ENCODE results near the gene ATXN10. TPM values are rescaled to one million over a fixed set of nuclear protein-coding genes. Genes with fewer than 3 reads are reported as not detected.

ATXN10 gene
- polyA plus RNA-seq, 4 donors: 252 to 364 (median 259) TPM

DNA sequence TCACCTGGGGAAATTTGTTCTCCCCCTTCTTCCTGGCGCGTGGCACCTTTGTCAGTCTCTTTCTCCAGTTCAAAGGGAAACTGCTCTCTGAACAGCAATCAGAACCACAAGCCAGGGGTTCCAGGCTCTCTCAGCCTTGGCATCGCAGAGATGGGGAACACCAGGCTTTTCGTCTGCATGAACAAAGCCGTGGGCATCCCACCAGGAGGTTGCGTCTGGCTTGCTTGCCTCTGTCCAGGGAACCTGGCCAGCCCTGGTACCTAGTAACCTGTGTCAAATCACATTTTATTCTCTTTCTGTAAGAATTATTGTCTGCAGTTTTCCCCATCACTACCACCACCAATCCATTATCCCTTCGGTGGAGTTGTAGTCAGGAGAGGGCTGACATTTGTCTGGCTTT is 198.4 kb downstream of the ATXN10 start:
- DNase-seq (ENCODE audit: low read depth in 4 of 4, low spot score in 2 of 4): no peak

DNA sequence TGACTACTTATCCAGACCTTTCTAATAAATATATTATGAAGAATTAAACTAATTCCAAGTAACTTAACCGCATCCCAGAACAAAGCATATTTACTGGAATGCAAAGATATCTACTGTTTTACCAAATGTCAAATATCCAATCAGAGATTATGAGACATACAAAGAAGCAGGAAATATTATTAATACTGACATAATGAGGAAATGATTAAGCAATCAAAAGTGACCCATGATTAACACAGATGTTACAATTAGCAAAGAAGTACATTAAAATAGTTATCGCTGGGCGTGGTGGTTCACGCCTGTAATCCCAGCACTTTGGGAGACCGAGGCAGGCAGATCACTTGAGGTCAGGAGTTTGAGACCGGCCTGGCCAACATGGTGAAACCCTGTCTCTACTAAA is 200.1 kb downstream of the ATXN10 start:
- no peak for DNase-seq (ENCODE audit: low read depth in 4 of 4, low spot score in 2 of 4)

DNA sequence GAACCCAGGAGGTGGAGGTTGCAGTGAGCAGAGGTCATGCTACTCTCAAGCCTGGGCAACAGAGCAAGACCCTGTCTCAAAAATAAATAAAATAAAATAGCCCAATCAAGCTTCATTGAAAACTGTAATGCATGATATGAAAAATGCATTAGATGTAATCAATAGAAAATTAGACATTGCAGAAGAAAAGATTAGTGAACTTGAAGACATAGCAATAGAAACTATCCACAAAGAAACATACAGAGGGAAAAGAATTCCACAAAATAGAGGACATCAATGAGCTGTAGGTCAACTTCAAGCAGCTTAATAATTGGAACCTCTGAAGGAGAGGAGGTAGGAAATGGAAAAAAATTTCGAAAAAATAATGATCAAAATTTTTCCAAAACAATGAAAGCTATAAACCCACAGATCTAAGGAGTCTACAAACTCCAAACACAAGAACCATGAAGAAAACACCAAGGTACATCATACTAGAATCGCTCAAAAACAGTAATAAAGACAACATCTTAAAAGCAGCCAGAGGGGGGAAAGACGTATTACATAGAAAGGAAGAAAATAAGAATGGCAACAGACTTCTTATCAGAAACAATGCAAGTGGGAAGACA is 201.1 kb downstream of the ATXN10 start:
- no peak for DNase-seq (ENCODE audit: low read depth in 4 of 4, low spot score in 2 of 4)

DNA sequence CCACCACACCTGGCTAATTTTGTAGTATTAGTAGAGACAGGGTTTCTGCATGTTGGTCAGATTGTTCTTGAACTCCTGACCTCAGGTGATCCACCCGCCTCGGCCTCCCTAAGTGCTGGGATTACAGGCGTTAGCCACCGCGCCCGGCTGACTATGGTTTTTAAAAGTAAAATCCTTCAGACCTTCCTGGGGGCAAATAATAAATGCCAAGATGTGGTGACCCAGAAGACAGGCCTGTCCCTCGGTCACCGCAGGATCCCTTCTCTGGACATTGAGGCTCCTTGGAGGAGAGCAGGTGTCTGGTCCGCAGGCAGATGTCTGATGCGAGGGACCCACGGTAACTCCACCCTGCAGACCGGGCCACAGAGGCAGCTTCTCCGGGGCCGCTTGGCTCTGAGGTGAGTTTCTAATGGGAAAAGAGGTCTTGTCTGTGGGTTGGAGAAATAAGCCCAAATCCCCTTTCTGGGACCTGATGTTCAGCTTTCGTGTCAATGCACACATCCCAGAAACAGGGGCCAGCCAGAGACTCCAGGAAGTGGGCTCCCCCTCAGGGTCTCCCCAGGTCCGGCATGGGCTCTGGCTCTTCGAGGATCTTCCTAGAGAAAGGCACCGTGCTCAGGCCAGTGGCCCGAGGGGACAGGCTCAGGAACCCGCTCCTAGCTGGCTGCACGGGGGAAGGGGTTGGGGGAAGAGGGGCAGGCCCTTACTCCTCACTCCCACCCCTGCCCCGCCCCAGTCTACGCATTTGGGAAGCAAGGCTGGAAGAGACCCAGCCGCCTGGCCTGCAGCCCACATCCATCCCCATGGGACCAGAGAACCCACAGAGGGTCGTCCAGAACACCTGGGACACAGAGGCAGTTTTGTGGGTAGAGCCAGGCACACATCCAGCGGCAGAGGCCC is 204.8 kb downstream of the ATXN10 start:
- no peak for DNase-seq (ENCODE audit: low read depth in 4 of 4, low spot score in 2 of 4)

DNA sequence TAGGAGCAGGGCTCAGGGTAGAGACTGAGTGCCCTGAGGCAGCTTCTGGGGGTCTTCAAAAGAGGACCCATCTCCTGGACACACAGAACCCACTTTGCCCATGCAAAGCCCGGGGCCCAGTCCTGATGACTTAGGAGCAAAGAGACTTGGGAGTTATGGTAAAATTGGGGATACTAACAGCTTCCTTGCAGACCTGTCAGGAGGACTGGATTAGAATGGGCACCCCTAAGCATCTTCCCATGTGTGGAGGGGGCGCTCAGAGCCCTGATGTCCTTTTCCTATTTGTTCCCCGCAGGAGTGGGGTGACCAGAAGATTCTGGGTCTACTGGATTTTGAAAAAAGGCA is 205.4 kb downstream of the ATXN10 start:
- DNase-seq (ENCODE audit: low read depth in 4 of 4, low spot score in 2 of 4): no peak

DNA sequence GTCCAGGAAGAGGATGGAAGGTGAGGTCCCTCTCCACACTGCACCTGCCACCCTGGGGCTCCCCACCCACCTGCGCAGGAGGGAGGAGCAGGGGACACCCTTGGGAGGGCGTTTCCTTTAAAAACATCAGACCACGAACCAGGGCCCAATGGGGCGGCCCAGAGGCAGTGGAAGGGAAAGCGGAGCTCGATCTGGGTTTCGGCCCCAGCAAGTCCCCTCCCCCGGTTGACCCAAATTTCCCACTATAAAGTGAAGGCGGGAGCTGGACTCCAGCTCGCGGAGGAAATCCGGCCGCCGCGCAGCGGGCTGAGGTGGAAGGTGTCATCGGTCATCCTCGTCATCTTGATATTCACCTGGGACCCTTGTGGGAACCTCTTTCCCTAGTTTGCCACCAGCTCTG is 206.0 kb downstream of the ATXN10 start:
- DNase-seq (ENCODE audit: low read depth in 4 of 4, low spot score in 2 of 4): no peak

DNA sequence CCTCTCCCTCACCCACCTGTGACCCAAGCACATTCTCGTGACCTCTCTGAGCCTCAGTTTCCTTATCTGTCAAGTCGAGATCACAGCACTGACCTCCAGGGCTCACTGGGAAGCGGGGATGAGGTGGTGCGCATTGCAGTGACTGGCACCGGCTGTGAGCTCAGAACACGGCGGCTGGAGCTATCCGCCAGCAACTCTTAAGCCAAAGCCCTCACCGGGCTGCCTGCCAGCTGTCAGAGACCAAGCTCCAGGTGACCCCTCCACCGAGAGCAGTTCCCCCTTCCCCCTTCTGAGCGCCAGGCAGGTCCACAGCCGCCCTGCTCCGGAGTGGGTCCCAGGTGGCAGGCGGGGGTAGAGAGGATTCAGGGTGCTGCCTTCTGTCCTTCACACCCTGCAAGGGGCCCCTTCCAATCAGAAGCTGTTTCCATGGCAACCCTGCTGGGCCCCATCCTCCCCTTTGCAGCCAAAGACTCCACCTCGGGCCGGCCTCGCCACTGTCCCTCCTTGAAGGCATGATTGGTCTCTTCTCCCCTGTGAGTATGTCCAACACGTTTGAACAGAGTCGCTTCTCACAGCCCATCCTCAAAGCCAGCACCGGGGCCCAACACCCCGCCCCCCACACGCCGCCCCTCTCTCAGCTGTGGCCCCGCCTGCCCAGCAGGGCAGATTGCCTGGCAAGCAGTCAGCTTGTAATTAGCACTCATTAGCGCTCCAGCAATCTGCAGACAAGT is 206.6 kb downstream of the ATXN10 start:
- no peak for DNase-seq (ENCODE audit: low read depth in 4 of 4, low spot score in 2 of 4)

DNA sequence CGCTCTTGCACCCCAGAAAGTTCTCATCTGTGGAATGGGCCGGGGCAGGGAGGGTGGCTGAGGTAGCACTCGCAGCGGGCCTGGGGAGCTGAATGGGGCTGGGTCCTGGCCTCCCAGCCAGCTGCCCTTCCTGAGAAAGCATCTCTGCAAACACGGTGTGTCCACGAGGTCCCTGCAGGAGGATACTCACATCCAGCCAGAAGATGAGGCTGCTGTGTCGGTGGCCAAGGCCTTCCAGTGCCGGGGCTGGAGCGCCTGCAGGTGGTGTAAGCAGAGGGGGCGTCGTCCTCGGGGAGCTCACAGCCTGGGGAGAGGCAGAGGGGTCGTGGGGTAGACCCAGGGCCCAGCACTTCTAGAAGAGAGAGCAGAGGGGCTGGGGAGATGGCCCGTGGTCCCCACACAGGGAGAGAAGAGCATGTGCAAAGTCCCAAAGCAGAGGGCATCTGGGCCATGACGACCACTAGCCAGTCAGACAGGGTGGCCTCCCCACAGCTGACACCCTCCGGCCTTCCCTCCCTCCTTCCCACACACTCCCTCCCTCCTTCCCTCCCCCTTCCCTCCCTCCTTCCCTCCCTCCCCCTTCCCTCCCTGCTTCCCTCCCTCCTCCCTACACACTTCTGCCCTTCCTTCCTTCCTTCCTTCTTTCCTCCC is 207.4 kb downstream of the ATXN10 start:
- DNase-seq (ENCODE audit: low read depth in 4 of 4, low spot score in 2 of 4): no peak

DNA sequence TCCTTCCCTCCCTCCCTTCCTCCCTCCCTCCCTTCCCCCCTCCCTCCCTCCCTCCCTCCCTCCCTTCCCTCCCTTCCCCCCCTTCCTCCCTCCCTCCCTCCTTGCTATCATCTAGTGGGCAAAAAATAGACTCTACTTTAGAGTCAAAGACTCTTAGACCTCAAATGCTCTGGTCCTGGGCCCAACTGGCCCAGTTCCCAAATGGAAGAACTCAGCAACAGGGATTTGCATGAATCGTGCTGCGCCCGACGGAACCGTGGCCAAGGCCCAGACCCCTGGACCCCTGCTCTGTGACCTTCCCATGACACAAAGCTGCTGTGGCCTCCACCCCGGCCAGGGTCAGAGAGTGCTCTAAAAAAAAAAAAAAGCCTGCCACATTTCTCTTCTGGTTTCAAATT is 207.9 kb downstream of the ATXN10 start:
- DNase-seq (ENCODE audit: low read depth in 4 of 4, low spot score in 2 of 4): no peak

DNA sequence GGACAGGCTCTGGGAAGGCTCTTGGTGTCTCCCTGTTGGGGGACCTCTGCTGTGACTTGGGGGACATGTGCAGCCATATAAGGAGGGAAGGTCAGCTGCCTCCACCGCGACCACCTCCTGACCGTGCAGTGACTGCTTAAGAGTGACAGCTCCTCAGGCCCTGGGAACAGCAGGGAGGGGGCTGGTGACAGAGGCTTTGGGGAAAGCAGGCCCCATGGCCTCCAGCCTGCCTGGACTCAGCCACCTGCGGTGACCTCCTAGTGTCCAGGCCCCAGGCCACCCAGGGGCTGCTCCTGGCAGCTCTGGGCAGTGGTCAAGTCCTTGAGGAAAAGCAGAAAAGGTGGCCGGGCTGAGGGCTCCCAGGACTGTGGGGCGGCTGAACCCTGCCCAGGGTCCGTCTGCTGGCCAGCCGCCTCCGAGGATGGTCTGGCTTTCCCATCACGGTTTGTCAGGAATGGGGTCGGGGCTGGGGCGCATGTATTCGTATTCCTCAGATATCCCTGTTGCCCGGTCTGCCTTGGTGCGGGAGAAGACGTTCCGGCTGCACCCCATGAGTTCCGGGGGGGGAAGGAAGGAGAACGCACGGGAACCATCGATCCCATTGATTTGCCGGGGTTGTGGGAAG is 208.6 kb downstream of the ATXN10 start:
- DNase-seq (ENCODE audit: low read depth in 4 of 4, low spot score in 2 of 4): no peak

DNA sequence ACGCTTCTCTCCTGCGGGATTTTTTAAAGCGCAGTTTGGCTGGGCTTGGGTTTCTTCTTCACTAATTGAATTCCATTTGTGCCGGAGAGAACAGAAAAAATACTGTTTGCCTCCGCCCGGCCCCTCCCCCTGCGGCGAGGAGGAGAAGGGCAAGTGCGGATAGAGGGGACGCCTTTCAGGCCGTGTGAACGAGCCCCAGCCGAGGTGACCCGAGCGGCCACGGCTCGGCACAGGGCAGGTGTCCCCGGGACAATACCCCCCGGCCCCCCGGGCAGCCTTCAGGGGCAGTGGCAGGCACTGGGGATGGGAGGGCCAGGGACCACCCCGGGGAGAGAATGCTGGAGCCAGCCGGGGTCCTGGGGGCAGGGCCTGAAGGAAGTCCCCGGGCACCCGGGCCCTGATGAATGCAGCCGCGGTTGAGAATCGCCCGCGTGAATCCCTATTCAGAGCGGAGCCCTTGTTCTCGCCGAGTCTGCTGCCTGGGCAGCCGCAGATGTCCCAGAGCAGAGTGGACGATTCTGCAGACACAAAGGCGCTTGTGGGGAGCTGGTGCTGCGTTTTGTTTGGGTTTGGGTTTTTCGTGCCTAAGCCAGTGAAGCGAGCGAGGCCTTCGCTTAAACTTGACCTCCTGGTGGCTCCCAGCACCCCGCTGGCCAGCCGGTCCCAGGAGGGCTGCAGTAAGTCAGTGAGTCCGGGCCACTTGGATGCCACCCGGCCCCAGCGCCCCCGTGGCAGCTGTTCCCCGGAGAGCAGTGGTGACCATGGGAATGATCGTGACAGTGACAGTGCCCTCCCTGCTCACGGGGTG is 209.3 kb downstream of the ATXN10 start:
- DNase-seq (ENCODE audit: low read depth in 4 of 4, low spot score in 2 of 4): no peak

DNA sequence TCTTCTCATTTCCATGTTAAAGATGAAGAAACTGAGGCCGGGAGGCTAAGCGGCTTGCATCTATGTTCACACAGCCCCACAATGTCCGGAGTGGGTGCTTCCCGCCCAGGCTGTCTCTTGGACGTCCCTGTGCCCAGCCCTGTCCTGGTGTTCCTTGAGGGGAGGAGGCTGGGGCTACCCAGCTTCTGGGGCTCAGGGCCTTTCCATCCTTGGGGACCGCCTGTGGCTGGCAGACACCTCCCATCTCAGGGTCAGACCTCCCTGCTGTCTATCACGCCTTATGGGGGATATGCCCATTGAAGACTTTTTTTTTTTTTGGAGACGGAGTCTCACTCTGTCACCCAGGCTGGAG is 209.9 kb downstream of the ATXN10 start:
- DNase-seq (ENCODE audit: low read depth in 4 of 4, low spot score in 2 of 4): no peak

DNA sequence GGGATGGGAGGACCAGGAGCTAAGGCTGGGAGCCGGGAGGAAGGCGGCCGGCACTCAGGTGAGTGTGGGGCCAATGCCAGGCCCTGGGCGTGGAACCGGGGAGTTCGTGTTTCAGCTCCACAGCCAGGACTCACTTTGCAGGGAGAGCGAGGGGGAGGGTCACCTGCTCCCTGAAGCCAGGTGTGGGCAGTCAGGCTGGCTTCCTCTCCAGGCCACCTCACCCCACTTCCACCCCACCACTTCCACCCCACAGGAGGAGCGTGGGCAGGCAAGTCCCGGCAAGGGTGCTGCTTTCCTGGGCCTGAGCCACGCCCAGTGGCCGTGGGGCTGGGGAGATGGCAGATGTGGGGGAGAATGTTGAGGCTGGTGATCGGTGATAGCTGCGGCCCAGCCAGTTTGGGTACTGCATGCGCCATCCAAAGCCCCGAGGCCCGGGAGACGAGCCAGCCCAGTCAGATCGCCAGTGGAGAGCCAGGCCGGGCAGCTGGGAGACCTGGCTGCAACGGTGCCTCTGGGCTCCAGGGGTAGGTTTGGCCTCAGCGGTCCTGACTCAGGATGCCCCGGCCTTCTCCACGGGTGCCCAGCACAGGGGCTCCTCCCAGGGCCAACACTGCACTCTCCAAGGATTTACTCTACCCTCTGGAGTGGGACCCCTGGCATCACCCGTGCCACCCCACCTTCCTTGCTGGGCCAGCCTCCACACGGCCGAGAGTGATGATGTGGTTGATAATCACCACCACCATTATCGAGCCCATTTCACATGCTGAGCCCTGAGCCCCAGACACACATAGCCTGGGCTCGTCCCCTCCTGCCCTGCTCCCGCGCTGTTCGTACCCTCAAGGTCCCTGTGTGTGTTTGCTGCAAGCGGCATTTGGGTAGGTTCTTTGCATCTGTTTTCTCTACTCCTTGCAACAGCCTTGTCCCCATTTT is 211.5 kb downstream of the ATXN10 start:
- DNase-seq (ENCODE audit: low read depth in 4 of 4, low spot score in 2 of 4): no peak

DNA sequence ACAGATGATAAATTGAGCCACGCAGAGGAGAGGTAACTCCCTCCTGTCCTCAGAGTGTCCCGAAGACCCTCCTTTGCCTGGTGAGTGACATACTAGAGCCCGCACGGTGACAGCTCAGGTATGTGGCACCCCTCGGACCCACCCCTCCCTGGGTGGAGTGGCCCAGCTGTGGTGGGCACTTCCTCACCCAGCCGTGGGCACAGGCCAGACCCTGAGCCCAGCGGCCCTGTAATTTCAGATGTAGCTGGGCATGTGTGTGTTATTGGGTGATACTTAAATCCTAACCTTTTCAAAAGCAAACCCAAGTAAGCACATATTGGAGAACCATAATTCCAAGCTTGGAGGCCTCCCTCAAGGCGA is 212.2 kb downstream of the ATXN10 start:
- no peak for DNase-seq (ENCODE audit: low read depth in 4 of 4, low spot score in 2 of 4)

DNA sequence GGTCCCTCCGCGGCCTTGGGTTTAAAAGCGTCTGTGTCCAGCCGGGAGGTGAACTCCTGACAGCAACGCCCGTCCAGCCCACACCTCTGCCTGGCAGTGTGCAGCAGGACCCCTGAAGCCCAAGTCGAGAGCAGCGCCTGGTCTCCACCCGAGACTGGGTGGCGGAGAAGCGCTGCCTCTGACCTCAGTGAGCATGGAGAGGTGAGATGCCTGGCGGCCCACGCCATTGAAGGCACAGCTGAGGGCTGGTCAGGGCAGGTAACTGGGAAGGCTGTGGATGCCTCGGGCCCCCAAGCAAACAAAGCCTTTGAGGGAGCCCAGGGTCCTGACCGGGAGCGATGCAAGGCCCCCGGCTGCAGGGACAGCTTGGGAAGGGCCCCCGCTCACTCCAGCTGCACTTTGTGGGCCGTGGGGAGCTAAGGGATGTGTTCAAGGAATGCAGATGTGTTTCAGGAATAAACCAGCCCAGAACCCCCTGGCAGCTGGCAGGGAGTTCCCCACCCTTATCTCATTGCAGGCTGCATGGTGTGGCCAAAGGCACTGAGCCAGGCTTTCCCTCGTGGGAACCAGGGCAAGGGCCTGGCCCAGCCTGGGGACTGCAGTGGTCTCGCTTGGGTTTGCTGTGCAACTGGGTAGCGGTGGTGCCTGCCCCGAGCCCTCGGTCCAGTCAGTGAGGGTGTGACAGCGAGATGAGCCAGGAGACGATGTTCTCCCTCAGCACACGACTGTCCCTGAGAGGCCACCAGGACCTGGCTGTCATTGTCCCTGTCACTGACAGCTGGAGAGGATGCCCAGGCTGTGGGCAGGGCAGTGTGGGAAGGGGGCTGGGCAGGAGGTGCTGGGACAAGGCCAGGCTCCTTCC is 212.8 kb downstream of the ATXN10 start:
- no peak for DNase-seq (ENCODE audit: low read depth in 4 of 4, low spot score in 2 of 4)

DNA sequence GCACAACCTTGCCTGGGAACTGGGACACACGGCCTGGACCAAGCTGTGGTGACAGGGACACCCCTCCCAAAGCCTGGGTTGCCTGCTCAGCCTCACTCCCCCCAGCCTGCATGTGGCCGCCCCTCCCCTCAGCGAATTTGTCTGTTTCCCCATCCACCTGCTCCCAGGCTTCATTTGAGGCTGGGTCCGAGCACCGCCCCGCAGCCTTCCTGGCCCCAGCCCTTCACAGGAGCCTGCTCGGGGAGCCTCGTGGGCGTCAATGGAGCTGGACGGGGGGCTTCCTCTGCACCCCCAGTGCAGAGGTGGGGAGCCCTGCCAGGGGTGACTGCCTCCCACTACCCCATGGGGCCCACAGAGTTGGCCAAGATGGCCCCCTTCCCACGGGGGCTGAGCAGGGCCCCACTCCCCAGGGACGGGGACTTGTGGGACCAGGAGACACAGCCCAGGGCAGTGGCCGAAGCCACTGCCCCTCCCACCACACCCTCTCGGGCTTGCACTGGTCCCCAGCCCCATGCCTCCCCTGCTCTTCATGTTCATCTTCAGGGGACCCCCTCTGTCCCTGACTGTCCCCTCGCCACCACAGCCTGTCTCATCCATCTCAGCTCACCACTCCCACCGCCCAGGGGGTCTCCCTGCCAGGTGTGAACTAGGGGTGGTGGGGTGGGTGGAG is 213.7 kb downstream of the ATXN10 start:
- no peak for DNase-seq (ENCODE audit: low read depth in 4 of 4, low spot score in 2 of 4)

DNA sequence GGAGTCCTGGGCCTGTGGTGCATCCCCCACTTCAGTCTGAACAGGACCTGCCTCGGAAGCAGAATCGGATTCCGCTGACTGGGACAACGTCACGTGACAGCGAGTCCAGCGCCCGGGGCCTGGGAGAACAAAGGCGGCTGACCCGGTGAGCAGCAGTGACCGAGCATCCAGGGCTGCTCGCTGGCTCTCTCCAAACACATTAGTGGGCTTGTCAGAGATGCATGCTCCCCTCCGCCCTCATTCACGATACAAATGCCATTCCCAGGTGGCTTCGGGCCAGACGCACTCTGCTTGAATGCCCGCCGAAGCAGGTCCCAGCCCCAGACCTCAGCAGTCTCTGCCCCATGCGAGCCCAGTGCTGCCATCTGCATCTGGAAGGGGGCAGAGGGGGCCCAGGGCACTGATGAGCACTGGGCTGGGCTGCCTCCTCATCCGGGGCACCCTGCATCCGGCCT is 214.3 kb downstream of the ATXN10 start:
- no peak for DNase-seq (ENCODE audit: low read depth in 4 of 4, low spot score in 2 of 4)
